SK-N-SH treated with all-trans-retinoic acid at 6 μM for 48 hours (cell line): ENCODE data around the gene AKT3.

Experiments used
- ARNTL ChIP-seq: fragments of 450-650 bp; formaldehyde crosslinking; IDR thresholded peaks from 2 replicates; pipeline ENCODE4 v1.5.0; 2020; ENCODE audit warnings: low read depth, mild to moderate bottlenecking, moderate library complexity, borderline replicate concordance
- CREB5 ChIP-seq: fragments of 250-450 bp; sonication (Bioruptor Pico); IDR thresholded peaks from 2 replicates; pipeline ENCODE4 v1.5.1; 2020; ENCODE audit warnings: low read depth, mild to moderate bottlenecking, moderate library complexity
- CSDC2 ChIP-seq: fragments of 250-450 bp; sonication (Bioruptor Pico); IDR thresholded peaks from 2 replicates; pipeline ENCODE4 v1.5.0; 2020; ENCODE audit warnings: mild to moderate bottlenecking, moderate library complexity
- CSRNP3 ChIP-seq: fragments of 250-450 bp; sonication (Bioruptor Pico); IDR thresholded peaks from 2 replicates; pipeline ENCODE4 v1.5.1; 2021; ENCODE audit warnings: mild to moderate bottlenecking, moderate library complexity
- GLIS3 ChIP-seq: fragments of 250-450 bp; sonication (Bioruptor Pico); IDR thresholded peaks from 2 replicates; pipeline ENCODE4 v1.5.0; 2020; ENCODE audit warnings: mild to moderate bottlenecking, moderate library complexity
- ISL1 ChIP-seq: fragments of 250-450 bp; sonication (Bioruptor Pico); IDR thresholded peaks from 2 replicates; pipeline ENCODE4 v2.1.2; 2022; ENCODE audit warnings: mild to moderate bottlenecking, moderate library complexity
- OSR1 ChIP-seq: fragments of 250-450 bp; sonication (Bioruptor Pico); IDR thresholded peaks from 2 replicates; pipeline ENCODE4 v1.8.0; 2022; ENCODE audit warnings: moderate library complexity, mild to moderate bottlenecking, inconsistent platforms
- PATZ1 ChIP-seq: fragments of 250-450 bp; sonication (Bioruptor Pico); IDR thresholded peaks from 2 replicates; pipeline ENCODE4 v1.8.0; 2020; ENCODE audit warnings: mild to moderate bottlenecking, moderate library complexity, borderline replicate concordance
- SNAI2 ChIP-seq: fragments of 250-450 bp; sonication (Bioruptor Pico); IDR thresholded peaks from 2 replicates; pipeline ENCODE4 v1.5.0; 2020; ENCODE audit warnings: mild to moderate bottlenecking, moderate library complexity
- TCF4 ChIP-seq: fragments of 250-450 bp; sonication (Bioruptor Pico); IDR thresholded peaks from 2 replicates; pipeline ENCODE4 v1.8.0; 2021; ENCODE audit warnings: mild to moderate bottlenecking, moderate library complexity, borderline replicate concordance
- ZFP3 ChIP-seq: fragments of 250-450 bp; sonication (Bioruptor Pico); IDR thresholded peaks from 2 replicates; pipeline ENCODE4 v1.5.0; 2020; ENCODE audit warnings: mild to moderate bottlenecking, moderate library complexity
- ZFP30 ChIP-seq: fragments of 450-650 bp; formaldehyde crosslinking; IDR thresholded peaks from 2 replicates; pipeline ENCODE4 v1.5.0; 2022; ENCODE audit warnings: mild to moderate bottlenecking, moderate library complexity

- no peak for TF ChIP-seq ISL1 (CRISPR knock-in tag)
- no peak for TF ChIP-seq ZFP30 (CRISPR knock-in tag)
- no peak for TF ChIP-seq PATZ1
- no peak for TF ChIP-seq CSRNP3 (CRISPR knock-in tag)
- TF ChIP-seq CREB5 (CRISPR knock-in tag), result no peak
- no peak for TF ChIP-seq GLIS3 (CRISPR knock-in tag)
- TF ChIP-seq ARNTL (CRISPR knock-in tag), result no peak
- no peak for TF ChIP-seq ZFP3 (CRISPR knock-in tag)
- no peak for TF ChIP-seq TCF4 (CRISPR knock-in tag)
- TF ChIP-seq SNAI2 (CRISPR knock-in tag), result no peak
- no peak for TF ChIP-seq OSR1 (CRISPR knock-in tag)
- TF ChIP-seq CSDC2 (CRISPR knock-in tag), result no peak
Measured at GRCh38 chr1:243758647-243759046, 91.4 kb downstream of the AKT3 start.
